GM12891 (cell line): Measurements from ENCODE around the gene UTP14A.

Source experiments
- PAX5 ChIP-seq: IDR thresholded peaks from 2 replicates; pipeline ENCODE4 v1.6.1; 2011; ENCODE audit warnings: low read length, moderate library complexity, mild to moderate bottlenecking; ENCODE audit not compliant: insufficient read depth, severe bottlenecking
- POLR2A ChIP-seq: IDR thresholded peaks from 2 replicates; pipeline ENCODE4 v1.6.1; 2011; ENCODE audit warnings: low read depth, low read length, control low read depth
- POLR2AphosphoS5 ChIP-seq: IDR thresholded peaks from 2 replicates; pipeline ENCODE4 v1.6.1; 2011; ENCODE audit warnings: low read depth, low read length, control low read depth
- POU2F2 ChIP-seq: IDR thresholded peaks from 2 replicates; pipeline ENCODE4 v1.6.1; 2011; ENCODE audit warnings: low read depth, mild to moderate bottlenecking, control low read depth, low read length, moderate library complexity
- SPI1 ChIP-seq: IDR thresholded peaks from 2 replicates; pipeline ENCODE4 v1.6.1; 2011; ENCODE audit warnings: low read depth, low read length, control low read depth
- TAF1 ChIP-seq: IDR thresholded peaks from 2 replicates; pipeline ENCODE4 v1.6.1; 2011; ENCODE audit warnings: low read depth, low read length, control low read depth

DNA sequence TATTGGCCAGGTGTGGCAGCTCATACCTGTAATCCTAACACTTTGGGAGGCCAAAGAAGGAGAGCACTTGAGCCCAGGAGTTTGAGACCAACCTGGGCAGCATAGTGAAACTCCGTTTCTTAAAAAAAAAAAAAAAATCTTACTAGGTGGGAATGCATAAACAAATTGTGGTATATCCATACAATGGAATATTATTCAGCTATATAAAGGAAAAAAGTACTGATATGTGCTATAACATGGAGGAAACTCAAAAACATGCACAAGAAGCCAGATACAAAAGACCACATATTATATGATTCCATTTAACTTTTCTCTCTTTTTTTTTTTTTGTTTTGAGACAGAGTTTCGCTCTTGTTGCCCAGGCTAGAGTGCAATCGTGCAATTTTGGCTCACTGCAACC is 63.0 kb downstream of the UTP14A start:
- TF ChIP-seq TAF1 (no peak), POLR2AphosphoS5 (no peak), POLR2A (no peak), SPI1 (no peak), POU2F2 (no peak), PAX5 (no peak)
